Astrocyte (in vitro differentiated cells and primary cell): Measurements from ENCODE around the gene SMARCA2. TPM values are rescaled to one million over a fixed set of nuclear protein-coding genes. Genes with fewer than 3 reads are reported as not detected.

Experiments used
- DNase-seq: peaks from one replicate; pipeline ENCODE4 v3.0.0-alpha.2; 2010; ENCODE audit warnings: low read depth
- FAIRE-seq: peaks from 2 replicates; lab custom pipeline; 2011; peaks lifted over from hg19 to GRCh38; lab: Jason Lieb, UNC
- H2AFZ ChIP-seq: 2 replicates; pipeline ENCODE4 v1.6.0; 2012; ENCODE audit warnings: low read depth, low read length, inconsistent platforms
- H3K27ac ChIP-seq: 2 replicates; pipeline ENCODE4 v1.5.1; 2011; ENCODE audit warnings: low read depth, low read length, inconsistent platforms
- H3K27me3 ChIP-seq: 2 replicates; pipeline ENCODE4 v1.6.0; 2011; ENCODE audit warnings: low read length, inconsistent platforms; ENCODE audit not compliant: insufficient read depth
- H3K36me3 ChIP-seq: 2 replicates; pipeline ENCODE4 v1.5.1; 2011; ENCODE audit warnings: low read length, inconsistent platforms; ENCODE audit not compliant: insufficient read depth
- H3K4me1 ChIP-seq: 2 replicates; pipeline ENCODE4 v1.5.1; 2011; ENCODE audit warnings: low read length, inconsistent platforms; ENCODE audit not compliant: insufficient read depth
- H3K4me2 ChIP-seq: 2 replicates; pipeline ENCODE4 v1.6.0; 2012; ENCODE audit warnings: low read length, inconsistent platforms
- H3K4me3 ChIP-seq: 2 replicates; pipeline ENCODE4 v1.5.1; 2011; ENCODE audit warnings: low read depth, mild to moderate bottlenecking, low read length, inconsistent platforms; ENCODE audit not compliant: insufficient read depth
- H3K79me2 ChIP-seq: 2 replicates; pipeline ENCODE4 v1.6.0; 2012; ENCODE audit warnings: mild to moderate bottlenecking, low read length, inconsistent platforms; ENCODE audit not compliant: insufficient read depth
- H3K9ac ChIP-seq: 2 replicates; pipeline ENCODE4 v1.6.0; 2012; ENCODE audit warnings: mild to moderate bottlenecking, low read length, inconsistent platforms
- H3K9me3 ChIP-seq: 2 replicates; pipeline ENCODE4 v1.5.1; 2012; ENCODE audit warnings: low read depth, mild to moderate bottlenecking, low read length, inconsistent platforms; ENCODE audit not compliant: insufficient read depth
- H4K20me1 ChIP-seq: 2 replicates; pipeline ENCODE4 v1.6.0; 2012; ENCODE audit warnings: low read length, inconsistent platforms; ENCODE audit not compliant: insufficient read depth
- H3K27ac Mint-ChIP-seq: one replicate; pipeline ENCODE4 v1.8.0; 2021; ENCODE audit warnings: mild to moderate bottlenecking, mixed read lengths; ENCODE audit not compliant: unreplicated experiment
- H3K27me3 Mint-ChIP-seq: one replicate; pipeline ENCODE4 v1.8.0; 2021; ENCODE audit warnings: low read depth, mixed read lengths; ENCODE audit not compliant: unreplicated experiment
- H3K36me3 Mint-ChIP-seq: one replicate; pipeline ENCODE4 v1.8.0; 2021; ENCODE audit warnings: low read depth, mixed read lengths; ENCODE audit not compliant: unreplicated experiment
- H3K4me1 Mint-ChIP-seq: one replicate; pipeline ENCODE4 v1.8.0; 2021; ENCODE audit warnings: low read depth, mixed read lengths; ENCODE audit not compliant: unreplicated experiment
- H3K4me3 Mint-ChIP-seq: one replicate; pipeline ENCODE4 v1.8.0; 2021; ENCODE audit warnings: mild to moderate bottlenecking, moderate library complexity, mixed read lengths; ENCODE audit not compliant: unreplicated experiment
- H3K9me3 Mint-ChIP-seq: one replicate; pipeline ENCODE4 v1.8.0; 2021; ENCODE audit warnings: mild to moderate bottlenecking, mixed read lengths; ENCODE audit not compliant: unreplicated experiment
- EZH2 ChIP-seq: IDR thresholded peaks from 2 replicates; pipeline ENCODE4 v1.6.1; 2012; ENCODE audit warnings: mild to moderate bottlenecking, low read length, inconsistent platforms; ENCODE audit not compliant: insufficient read depth
- total RNA-seq: library from RNA; stranded (reverse); gene quantifications from 2 replicates; pipeline ENCODE4 v1.2.1, GENCODE V29; 2021
- TF ChIP-seq, protein P1 (sequence below): IDR thresholded peaks from 2 replicates; pipeline ENCODE4 v1.5.1; 2011; ENCODE audit warnings: low read depth, mild to moderate bottlenecking, inconsistent platforms, low read length, moderate library complexity; ENCODE audit not compliant: insufficient read depth

SMARCA2 gene
- total RNA-seq, 1 donor from 2014 or later, result 54.2 TPM

DNA sequence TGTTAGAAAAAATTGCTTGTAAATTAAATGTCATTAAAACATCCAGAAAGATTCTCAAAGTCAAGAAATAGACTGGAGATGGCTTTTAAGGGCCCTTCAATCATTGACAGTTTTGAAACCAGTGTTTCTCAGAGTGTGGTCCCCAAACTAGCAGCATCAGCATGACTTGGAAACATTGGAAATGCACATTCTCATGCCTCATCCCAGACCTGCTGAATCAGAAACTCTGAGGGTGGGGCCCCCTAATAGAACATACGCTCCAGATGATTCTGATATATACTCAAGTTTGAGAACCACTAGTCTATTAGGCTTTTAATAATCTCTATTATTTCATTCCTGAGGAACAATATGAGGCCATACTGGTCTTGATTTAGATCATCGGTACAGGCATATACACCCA lies 181.6 kb downstream of the SMARCA2 start:
- Histone ChIP-seq H3K4me1 (no peaks in the 10 kb centered on the region), H3K79me2 (no peaks in the 10 kb centered on the region), H3K27me3 (no peaks in the 10 kb centered on the region), H3K9me3 (no peaks in the 10 kb centered on the region), H3K36me3 (peaks cover 5% of the 10 kb centered on the region), H3K9ac (no peak overlapping the region), H3K4me3 (no peak overlapping the region), H4K20me1 (no peaks in the 10 kb centered on the region), H3K27ac (no peak overlapping the region), H2AFZ (no peak overlapping the region), H3K4me2 (no peak overlapping the region)
- peaks cover 8% of the 10 kb centered on the region for H3K9me3 Mint-ChIP-seq
- FAIRE-seq (no peak), DNase-seq (no peak)
- H3K27ac Mint-ChIP-seq, result no peak overlapping the region
- no peaks in the 10 kb centered on the region for H3K27me3 Mint-ChIP-seq
- no peak for TF ChIP-seq EZH2
- TF ChIP-seq, protein P1, sequence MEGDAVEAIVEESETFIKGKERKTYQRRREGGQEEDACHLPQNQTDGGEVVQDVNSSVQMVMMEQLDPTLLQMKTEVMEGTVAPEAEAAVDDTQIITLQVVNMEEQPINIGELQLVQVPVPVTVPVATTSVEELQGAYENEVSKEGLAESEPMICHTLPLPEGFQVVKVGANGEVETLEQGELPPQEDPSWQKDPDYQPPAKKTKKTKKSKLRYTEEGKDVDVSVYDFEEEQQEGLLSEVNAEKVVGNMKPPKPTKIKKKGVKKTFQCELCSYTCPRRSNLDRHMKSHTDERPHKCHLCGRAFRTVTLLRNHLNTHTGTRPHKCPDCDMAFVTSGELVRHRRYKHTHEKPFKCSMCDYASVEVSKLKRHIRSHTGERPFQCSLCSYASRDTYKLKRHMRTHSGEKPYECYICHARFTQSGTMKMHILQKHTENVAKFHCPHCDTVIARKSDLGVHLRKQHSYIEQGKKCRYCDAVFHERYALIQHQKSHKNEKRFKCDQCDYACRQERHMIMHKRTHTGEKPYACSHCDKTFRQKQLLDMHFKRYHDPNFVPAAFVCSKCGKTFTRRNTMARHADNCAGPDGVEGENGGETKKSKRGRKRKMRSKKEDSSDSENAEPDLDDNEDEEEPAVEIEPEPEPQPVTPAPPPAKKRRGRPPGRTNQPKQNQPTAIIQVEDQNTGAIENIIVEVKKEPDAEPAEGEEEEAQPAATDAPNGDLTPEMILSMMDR, result no peak
- H3K4me3 Mint-ChIP-seq, result no peak overlapping the region
- H3K36me3 Mint-ChIP-seq, result peaks cover 27% of the 10 kb centered on the region
- H3K4me1 Mint-ChIP-seq, result peaks cover 6% of the 10 kb centered on the region

DNA sequence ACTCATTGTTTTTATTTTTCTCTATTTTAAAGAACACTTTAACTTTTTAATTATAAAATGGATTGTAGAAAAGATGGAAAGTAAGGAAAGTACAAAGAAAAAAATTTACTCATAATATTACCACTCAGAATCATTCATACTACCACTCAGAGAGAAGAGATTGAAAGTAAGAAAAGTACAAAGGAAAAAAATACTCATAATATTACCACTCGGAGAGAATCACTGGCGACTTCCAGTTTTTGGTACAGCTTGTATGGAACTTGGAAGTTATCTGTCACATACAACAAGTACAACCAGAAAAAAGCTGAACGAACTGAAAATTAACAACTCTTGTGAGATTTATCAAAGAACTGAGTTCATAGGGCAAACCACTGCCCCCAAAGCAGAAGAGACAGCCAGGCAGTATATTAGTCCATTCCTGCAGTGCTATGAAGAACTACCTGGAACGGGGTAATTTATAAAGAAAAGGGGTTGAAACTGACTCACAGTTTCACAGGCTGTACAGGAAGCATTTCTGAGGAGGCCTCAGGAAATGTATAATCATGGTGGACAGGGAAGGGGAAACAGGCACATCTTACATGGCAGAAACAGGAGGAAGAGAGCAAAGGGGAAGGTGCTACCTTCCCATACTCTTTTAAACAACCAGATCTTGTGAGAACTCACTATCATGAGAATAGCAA lies 183.9 kb downstream of the SMARCA2 start:
- DNase-seq, result no peak
- H3K27ac Mint-ChIP-seq, result peak overlapping the region; percentile 30
- H3K4me3 Mint-ChIP-seq, result no peak overlapping the region
- Histone ChIP-seq H3K27ac (no peak overlapping the region), H2AFZ (no peak overlapping the region), H3K36me3 (no peaks in the 10 kb centered on the region), H3K4me3 (no peak overlapping the region), H3K27me3 (no peaks in the 10 kb centered on the region), H3K4me1 (no peaks in the 10 kb centered on the region), H3K4me2 (no peak overlapping the region), H4K20me1 (no peaks in the 10 kb centered on the region), H3K9ac (no peak overlapping the region), H3K79me2 (no peaks in the 10 kb centered on the region), H3K9me3 (no peaks in the 10 kb centered on the region)
- no peaks in the 10 kb centered on the region for H3K27me3 Mint-ChIP-seq
- no peaks in the 10 kb centered on the region for H3K4me1 Mint-ChIP-seq
- H3K36me3 Mint-ChIP-seq, result peaks cover 22% of the 10 kb centered on the region
- peaks cover 15% of the 10 kb centered on the region for H3K9me3 Mint-ChIP-seq
- FAIRE-seq, result no peak
- TF ChIP-seq EZH2, result no peak
- TF ChIP-seq, protein P1, result no peak

DNA sequence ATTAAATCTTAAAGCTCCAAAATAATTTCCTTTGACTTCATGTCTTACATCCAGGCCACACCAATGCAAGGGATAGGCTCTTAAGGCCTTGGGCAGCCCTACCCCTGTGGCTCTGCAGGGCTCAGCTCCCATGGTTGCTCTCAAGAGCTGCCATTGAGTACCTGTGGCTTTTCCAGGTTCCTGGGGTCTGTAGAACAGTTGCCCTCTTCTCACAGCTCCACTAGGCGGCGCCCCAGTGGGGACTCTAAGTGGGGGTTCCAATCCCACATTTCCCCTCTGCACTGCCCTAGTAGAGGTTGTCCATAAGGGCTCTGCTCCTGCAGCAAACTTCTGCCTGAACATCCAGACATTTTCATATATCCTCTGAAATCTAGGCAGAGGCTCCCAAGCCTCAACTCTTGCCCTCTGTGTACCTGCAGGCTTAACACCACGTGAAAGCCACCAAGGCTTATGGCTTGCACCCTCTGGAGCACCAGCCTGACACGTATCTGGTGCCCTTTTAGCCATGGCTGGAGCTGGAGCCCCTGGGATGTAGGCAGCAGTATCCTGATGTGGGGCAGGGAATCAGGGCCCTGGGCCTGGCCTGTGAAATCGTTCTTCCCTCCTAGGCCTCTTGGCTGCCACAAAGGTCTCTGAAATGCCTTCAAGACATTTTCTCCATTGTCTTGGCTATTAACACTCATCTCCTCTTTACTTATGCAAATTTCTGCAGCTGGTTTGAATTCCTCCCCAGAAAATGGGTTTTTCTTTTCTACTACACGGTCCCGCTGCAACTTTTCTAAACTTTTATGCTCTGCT lies 185.1 kb downstream of the SMARCA2 start:
- DNase-seq (no peak), FAIRE-seq (no peak)
- no peak overlapping the region for H3K4me3 ChIP-seq
- no peaks in the 10 kb centered on the region for H3K27me3 ChIP-seq
- no peak overlapping the region for H2AFZ ChIP-seq
- no peak overlapping the region for H3K4me3 Mint-ChIP-seq
- H3K4me1 ChIP-seq, result no peaks in the 10 kb centered on the region
- H3K79me2 ChIP-seq, result no peaks in the 10 kb centered on the region
- H3K4me2 ChIP-seq, result no peak overlapping the region
- no peak overlapping the region for H3K27ac ChIP-seq
- no peaks in the 10 kb centered on the region for H3K9me3 ChIP-seq
- TF ChIP-seq, protein P1, result no peak
- TF ChIP-seq EZH2, result no peak
- H3K9me3 Mint-ChIP-seq, result peaks cover 15% of the 10 kb centered on the region
- no peaks in the 10 kb centered on the region for H3K27me3 Mint-ChIP-seq
- peaks cover 19% of the 10 kb centered on the region for H3K36me3 Mint-ChIP-seq
- no peaks in the 10 kb centered on the region for H3K4me1 Mint-ChIP-seq
- H3K27ac Mint-ChIP-seq, result no peak overlapping the region
- H3K9ac ChIP-seq, result no peak overlapping the region
- no peaks in the 10 kb centered on the region for H3K36me3 ChIP-seq
- no peaks in the 10 kb centered on the region for H4K20me1 ChIP-seq
